Spinal cord (tissue), 10 donors: ENCODE data around the gene GAL3ST3. TPM values are rescaled to one million over a fixed set of nuclear protein-coding genes. Genes with fewer than 3 reads are reported as not detected.

Experiments used
- DNase-seq, 6 donors: peaks; one replicate each; pipeline versions ENCODE4 v3.0.0 to v3.0.0-alpha.2; 2013 to 2015; ENCODE audit warnings: low spot score in 6 of 6, low read depth in 4 of 6
- H3K27ac ChIP-seq: one replicate; pipeline ENCODE4 v1.5.1; 2013; ENCODE audit warnings: low read depth, low read length, control low read depth
- H3K27me3 ChIP-seq: one replicate; pipeline ENCODE4 v1.6.1; 2013; ENCODE audit warnings: low read length; ENCODE audit not compliant: control insufficient read depth, insufficient read depth
- H3K36me3 ChIP-seq: one replicate; pipeline ENCODE4 v1.6.1; 2013; ENCODE audit warnings: low read length; ENCODE audit not compliant: control insufficient read depth, insufficient read depth
- H3K4me1 ChIP-seq: one replicate; pipeline ENCODE4 v1.6.1; 2013; ENCODE audit warnings: low read length; ENCODE audit not compliant: control insufficient read depth, insufficient read depth
- H3K4me3 ChIP-seq: one replicate; pipeline ENCODE4 v1.5.1; 2013; ENCODE audit warnings: low read depth, low read length, control low read depth
- H3K9me3 ChIP-seq: one replicate; pipeline ENCODE4 v1.6.1; 2013; ENCODE audit warnings: low read length; ENCODE audit not compliant: control insufficient read depth, insufficient read depth
- WGBS: methylation state at CpG from one replicate; pipeline ENCODE4 v1.1.5; 2013; ENCODE audit warnings: missing lambda C conversion rate; ENCODE audit not compliant: insufficient coverage; 5-methylcytosine and 5-hydroxymethylcytosine counted together
- polyA plus RNA-seq, 2 donors: library from polyadenylated mRNA; unstranded; fragments of 120-200 nt; gene quantifications; one replicate each; pipeline ENCODE4 v1.2.1, GENCODE V29; 2013; ENCODE audit not compliant: insufficient read length in 2 of 2
- total RNA-seq, 2 donors: library from RNA; depleted of rRNA in 1 of 2; stranded (reverse); fragments of 120-200 nt in 1 of 2; fragments of >200 nt in 1 of 2; gene quantifications; one replicate each; pipeline versions ENCODE4 v1.2.3 to v1.2.4, GENCODE V29; 2013 to 2014
- donor health status: healthy.

The GAL3ST3 gene
- total and polyA plus RNA-seq, 4 donors: 4.5 to 19.0 (median 12.2) TPM

- DNase-seq: no peak
- Histone ChIP-seq H3K9me3 (no peaks in the 10 kb centered on the region), H3K27ac (no peak overlapping the region), H3K27me3 (no peaks in the 10 kb centered on the region), H3K4me3 (no peak overlapping the region), H3K36me3 (peaks cover 19% of the 10 kb centered on the region), H3K4me1 (no peaks in the 10 kb centered on the region)
- 94% methylated on average over 2 of the region's 5 CpGs for WGBS
Observed at GRCh38 chr11:65992056-65992455, 56.9 kb downstream of the GAL3ST3 start.

Other genes with a start within 250 kb of the GAL3ST3 start
- 1 to 10 TPM; 3.3 to 4.0 TPM for gene SNX32, start 215.2 kb downstream of the GAL3ST3 start, total RNA-seq
- 10 to 100 TPM in 1 of 2 donors, 1 to 10 TPM in 1; 9.7 to 22.1 TPM for gene SNX32, start 215.2 kb downstream of the GAL3ST3 start, polyA plus RNA-seq
- gene CFL1, start 191.0 kb downstream of the GAL3ST3 start, total RNA-seq: 100 to 1,000 TPM; 472 to 682 TPM
- 1,000 to 10,000 TPM; 1,362 to 1,371 TPM for gene CFL1, start 191.0 kb downstream of the GAL3ST3 start, polyA plus RNA-seq
- gene MUS81, start 188.7 kb downstream of the GAL3ST3 start, total RNA-seq: 10 to 100 TPM; 24.9 to 49.7 TPM
- 10 to 100 TPM; 57.4 to 62.0 TPM for gene MUS81, start 188.7 kb downstream of the GAL3ST3 start, polyA plus RNA-seq
- gene EFEMP2, start 176.4 kb downstream of the GAL3ST3 start, total RNA-seq: 10 to 100 TPM; 21.2 to 84.5 TPM
- 10 to 100 TPM; 73.6 to 94.1 TPM for gene EFEMP2, start 176.4 kb downstream of the GAL3ST3 start, polyA plus RNA-seq
- under 1 TPM; 0.20 to 0.39 TPM for gene CTSW, start 169.3 kb downstream of the GAL3ST3 start, total RNA-seq
- under 1 TPM; 0.51 to 0.96 TPM for gene CTSW, start 169.3 kb downstream of the GAL3ST3 start, polyA plus RNA-seq
- 100 to 1,000 TPM in 1 of 2 donors, 10 to 100 TPM in 1; 79.4 to 139 TPM for gene FIBP, start 160.7 kb downstream of the GAL3ST3 start, total RNA-seq
- gene FIBP, start 160.7 kb downstream of the GAL3ST3 start, polyA plus RNA-seq: 100 to 1,000 TPM; 144 to 158 TPM
- gene CCDC85B, start 158.5 kb downstream of the GAL3ST3 start, total RNA-seq: 10 to 100 TPM; 15.7 to 23.5 TPM
- gene CCDC85B, start 158.5 kb downstream of the GAL3ST3 start, polyA plus RNA-seq: 10 to 100 TPM; 50.2 to 53.9 TPM
- gene FOSL1, start 148.8 kb downstream of the GAL3ST3 start, total RNA-seq: under 1 TPM in 1 of 2 donors, not detected in 1; 0.20 TPM
- under 1 TPM; 0.36 to 0.41 TPM for gene FOSL1, start 148.8 kb downstream of the GAL3ST3 start, polyA plus RNA-seq
- gene C11orf68, start 130.1 kb downstream of the GAL3ST3 start, total RNA-seq: 10 to 100 TPM; 13.9 to 20.4 TPM
- gene C11orf68, start 130.1 kb downstream of the GAL3ST3 start, polyA plus RNA-seq: 10 to 100 TPM; 62.3 to 66.2 TPM
- 100 to 1,000 TPM in 1 of 2 donors, 10 to 100 TPM in 1; 46.4 to 127 TPM for gene DRAP1, start 129.7 kb downstream of the GAL3ST3 start, total RNA-seq
- gene DRAP1, start 129.7 kb downstream of the GAL3ST3 start, polyA plus RNA-seq: 100 to 1,000 TPM; 178 to 183 TPM
- under 1 TPM in 1 of 2 donors, not detected in 1; 0.39 TPM for gene TSGA10IP, start 103.7 kb downstream of the GAL3ST3 start, total RNA-seq
- gene TSGA10IP, start 103.7 kb downstream of the GAL3ST3 start, polyA plus RNA-seq: under 1 TPM; 0.60 to 0.68 TPM
- gene SART1, start 87.4 kb downstream of the GAL3ST3 start, total RNA-seq: 10 to 100 TPM; 29.2 to 43.3 TPM
- gene SART1, start 87.4 kb downstream of the GAL3ST3 start, polyA plus RNA-seq: 10 to 100 TPM; 60.6 to 68.2 TPM
- gene EIF1AD, start 47.0 kb downstream of the GAL3ST3 start, total RNA-seq: 10 to 100 TPM; 18.4 to 33.7 TPM
- gene EIF1AD, start 47.0 kb downstream of the GAL3ST3 start, polyA plus RNA-seq: 10 to 100 TPM; 24.6 to 33.7 TPM
- gene BANF1, start 46.7 kb downstream of the GAL3ST3 start, total RNA-seq: 10 to 100 TPM; 14.3 to 45.2 TPM
- 100 to 1,000 TPM; 264 to 280 TPM for gene BANF1, start 46.7 kb downstream of the GAL3ST3 start, polyA plus RNA-seq
- gene CST6, start 37.2 kb downstream of the GAL3ST3 start, total RNA-seq: under 1 TPM in 1 of 2 donors, not detected in 1; 0.17 TPM
- not detected for gene CST6, start 37.2 kb downstream of the GAL3ST3 start, polyA plus RNA-seq
- gene CATSPER1, start 22.7 kb downstream of the GAL3ST3 start, total RNA-seq: not detected
- gene CATSPER1, start 22.7 kb downstream of the GAL3ST3 start, polyA plus RNA-seq: under 1 TPM in 1 of 2 donors, not detected in 1; 0.10 TPM
- 100 to 1,000 TPM in 1 of 2 donors, 10 to 100 TPM in 1; 84.1 to 156 TPM for gene SF3B2, start 3.2 kb upstream of the GAL3ST3 start, total RNA-seq
- gene SF3B2, start 3.2 kb upstream of the GAL3ST3 start, polyA plus RNA-seq: 100 to 1,000 TPM; 237 to 246 TPM
- gene PACS1, start 21.1 kb upstream of the GAL3ST3 start, total RNA-seq: 10 to 100 TPM; 29.9 to 51.8 TPM
- gene PACS1, start 21.1 kb upstream of the GAL3ST3 start, polyA plus RNA-seq: 100 to 1,000 TPM in 1 of 2 donors, 10 to 100 TPM in 1; 92.3 to 114 TPM
- 10 to 100 TPM; 18.3 to 38.6 TPM for gene KLC2, start 208.5 kb upstream of the GAL3ST3 start, total RNA-seq
- gene KLC2, start 208.5 kb upstream of the GAL3ST3 start, polyA plus RNA-seq: 10 to 100 TPM; 83.2 to 95.7 TPM
- 100 to 1,000 TPM in 1 of 2 donors, 10 to 100 TPM in 1; 43.3 to 112 TPM for gene RAB1B, start 219.5 kb upstream of the GAL3ST3 start, total RNA-seq
- 100 to 1,000 TPM; 151 to 154 TPM for gene RAB1B, start 219.5 kb upstream of the GAL3ST3 start, polyA plus RNA-seq
- gene CNIH2, start 229.0 kb upstream of the GAL3ST3 start, total RNA-seq: 10 to 100 TPM; 23.9 to 28.1 TPM
- gene CNIH2, start 229.0 kb upstream of the GAL3ST3 start, polyA plus RNA-seq: 100 to 1,000 TPM; 248 to 256 TPM
- gene YIF1A, start 240.0 kb upstream of the GAL3ST3 start, total RNA-seq: 10 to 100 TPM; 43.7 to 82.1 TPM
- 10 to 100 TPM; 77.1 to 87.7 TPM for gene YIF1A, start 240.0 kb upstream of the GAL3ST3 start, polyA plus RNA-seq
- gene TMEM151A, start 242.7 kb upstream of the GAL3ST3 start, total RNA-seq: 10 to 100 TPM in 1 of 2 donors, 1 to 10 TPM in 1; 8.0 to 18.2 TPM
- 10 to 100 TPM; 50.9 to 52.0 TPM for gene TMEM151A, start 242.7 kb upstream of the GAL3ST3 start, polyA plus RNA-seq